Activated B cell treated with CpG ODN at 0.5 μM for 24 hours (primary cell): ENCODE results near the gene MREG. TPM values are rescaled to one million over a fixed set of nuclear protein-coding genes. Genes with fewer than 3 reads are reported as not detected.

Experiments used
- ATAC-seq: fragments of 200-7000 bp; cut with Tn5 transposase; one replicate; pipeline ENCODE4 v1.10.0; 2021; ENCODE audit warnings: low read depth, mild to moderate bottlenecking, moderate library complexity
- CTCF ChIA-PET: fragments of 350-600 bp; sonication (Branson Sonifier 250); formaldehyde crosslinking; loops from one replicate; lab custom pipeline; 2021; ENCODE audit warnings: antibody characterized with exemption; lab: Charles Lee
- POLR2A ChIA-PET: fragments of 350-600 bp; sonication (Branson Sonifier 250); formaldehyde crosslinking; loops from one replicate; lab custom pipeline; 2021; ENCODE audit warnings: antibody characterized with exemption; lab: Charles Lee
- DNase-seq: peaks from one replicate; pipeline ENCODE4 v3.0.0; 2022
- H3K27ac Mint-ChIP-seq: one replicate; pipeline ENCODE4 v1.8.0; 2020; ENCODE audit warnings: mixed read lengths
- H3K27me3 Mint-ChIP-seq: one replicate; pipeline ENCODE4 v1.8.0; 2021; ENCODE audit warnings: mixed read lengths
- H3K36me3 Mint-ChIP-seq: one replicate; pipeline ENCODE4 v1.8.0; 2021; ENCODE audit warnings: low read depth, mixed read lengths
- H3K4me1 Mint-ChIP-seq: one replicate; pipeline ENCODE4 v1.8.0; 2021; ENCODE audit warnings: mixed read lengths
- H3K4me3 Mint-ChIP-seq: one replicate; pipeline ENCODE4 v1.8.0; 2020; ENCODE audit warnings: mild to moderate bottlenecking, mixed read lengths
- H3K9me3 Mint-ChIP-seq: one replicate; pipeline ENCODE4 v1.8.0; 2020; ENCODE audit warnings: mixed read lengths
- CTCF ChIP-seq: fragments of 200-600 bp; IDR thresholded peaks from one replicate; pipeline ENCODE4 v1.8.0; 2022; ENCODE audit warnings: antibody characterized with exemption, mild to moderate bottlenecking
- intact Hi-C: fragments of 100-400 bp; cut with micrococcal nuclease; formaldehyde crosslinking; loops from one replicate; pipeline ENCODE4 v1.15.1; 2024
- total RNA-seq: library from RNA; stranded (reverse); gene quantifications from 2 replicates; pipeline ENCODE4 v1.2.3, GENCODE V29; 2022

Gene MREG
- total RNA-seq, 1 donor from 2014 or later: 16.6 TPM

GRCh38 chr2:216044883-216045486 is 31.6 kb upstream of the MREG start:
- Mint-ChIP-seq H3K9me3 (no peaks in the 10 kb centered on the region), H3K4me3 (no peak overlapping the region), H3K27ac (no peak overlapping the region), H3K4me1 (no peaks in the 10 kb centered on the region), H3K36me3 (peaks cover 36% of the 10 kb centered on the region), H3K27me3 (no peaks in the 10 kb centered on the region)
- ATAC-seq (no peak), DNase-seq (no peak)
- no peak for TF ChIP-seq CTCF
- ChIA-PET CTCF (interaction anchor here (0.8 kb wide), 1 partner anchor 11 kb away, joined by 3 read pairs; no protein-coding TSS in a partner anchor), POLR2A (interaction anchor here (0.6 kb wide), 1 partner anchor 73 kb away, joined by 4 read pairs; no protein-coding TSS in a partner anchor)
- intact Hi-C loops: no loop called here

DNA sequence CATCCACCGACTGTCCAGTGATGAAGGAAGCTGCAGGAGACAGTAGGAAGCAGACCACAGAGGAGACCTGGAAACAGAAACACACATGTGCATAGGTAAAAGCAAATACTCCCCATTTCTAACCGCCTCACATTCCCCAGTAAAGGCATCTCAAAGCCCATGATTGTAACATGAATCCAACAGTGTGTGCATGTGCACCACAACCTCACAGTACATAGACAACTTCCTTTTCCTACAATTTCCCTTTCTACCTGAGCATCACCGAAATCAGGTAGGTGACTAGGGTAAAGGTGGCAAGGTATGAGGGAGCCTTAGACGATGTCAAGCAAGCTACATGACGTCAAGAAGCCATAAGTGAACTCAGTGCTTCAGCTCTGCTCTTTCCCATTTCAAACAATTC is 30.6 kb upstream of the MREG start:
- ChIA-PET POLR2A (no interaction called here), CTCF (interaction anchor here (0.8 kb wide), 1 partner anchor 10 kb away, joined by 3 read pairs; no protein-coding TSS in a partner anchor)
- Mint-ChIP-seq H3K27ac (no peak overlapping the region), H3K4me1 (no peaks in the 10 kb centered on the region), H3K9me3 (no peaks in the 10 kb centered on the region), H3K4me3 (no peak overlapping the region), H3K27me3 (no peaks in the 10 kb centered on the region), H3K36me3 (peaks cover 44% of the 10 kb centered on the region)
- ATAC-seq (no peak), DNase-seq (no peak)
- no peak for TF ChIP-seq CTCF
- intact Hi-C loops: no loop called here

- H3K27ac Mint-ChIP-seq: no peak overlapping the region
- intact Hi-C loops: no loop called here
These were observed 28.1 kb upstream of the MREG start for GRCh38 chr2:216041438-216041837.

DNA sequence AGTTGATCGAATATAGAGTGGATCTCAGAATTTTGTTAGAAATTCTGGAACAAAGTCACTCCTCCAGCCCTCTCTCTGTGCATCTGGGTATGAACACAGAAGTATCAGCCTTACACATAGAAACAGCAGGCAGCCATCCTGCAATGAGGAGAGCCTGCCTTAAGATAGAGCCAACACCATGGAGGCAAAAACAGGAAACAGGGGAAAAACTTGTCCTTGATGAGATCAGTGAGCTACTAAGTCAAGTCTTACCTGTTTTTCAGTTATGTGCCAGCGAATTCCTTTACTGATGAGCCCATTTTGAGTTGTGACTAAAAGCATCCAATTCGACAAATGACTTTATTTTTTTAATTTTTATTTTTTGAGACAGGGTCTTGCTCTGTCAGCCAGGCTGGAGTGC is 26.6 kb upstream of the MREG start:
- CTCF ChIA-PET: no interaction called here

More at GRCh38 chr2:216041438-216041837, 28.1 kb upstream of the MREG start:
- ChIA-PET POLR2A (no interaction called here), CTCF (interaction anchor here (1.1 to 1.2 kb wide), 2 partner anchors 18 to 91 kb away, joined by 3 read pairs; no protein-coding TSS in a partner anchor)
- Mint-ChIP-seq H3K9me3 (no peaks in the 10 kb centered on the region), H3K36me3 (peaks cover 44% of the 10 kb centered on the region), H3K27me3 (no peaks in the 10 kb centered on the region), H3K4me1 (no peaks in the 10 kb centered on the region), H3K4me3 (no peak overlapping the region)
- no peak for DNase-seq
- ATAC-seq: no peak
- TF ChIP-seq CTCF: no peak

More for the DNA sequence above, 26.6 kb upstream of the MREG start:
- DNase-seq (no peak), ATAC-seq (no peak)
- intact Hi-C loops: no loop called here
- Mint-ChIP-seq H3K4me1 (no peaks in the 10 kb centered on the region), H3K27me3 (no peaks in the 10 kb centered on the region), H3K4me3 (no peak overlapping the region), H3K9me3 (no peaks in the 10 kb centered on the region), H3K36me3 (peaks cover 45% of the 10 kb centered on the region), H3K27ac (no peak overlapping the region)
- TF ChIP-seq CTCF: no peak
- POLR2A ChIA-PET: no interaction called here
